ENCODE results near the gene PRRX1. TPM values are rescaled to one million over a fixed set of nuclear protein-coding genes. Genes with fewer than 3 reads are reported as not detected.

PRRX1 gene
- total and polyA plus RNA-seq, 2 of the 13 experiments (the other 11 are each of a cell fraction or from before 2014, with no cell fraction given): not detected

DNA sequence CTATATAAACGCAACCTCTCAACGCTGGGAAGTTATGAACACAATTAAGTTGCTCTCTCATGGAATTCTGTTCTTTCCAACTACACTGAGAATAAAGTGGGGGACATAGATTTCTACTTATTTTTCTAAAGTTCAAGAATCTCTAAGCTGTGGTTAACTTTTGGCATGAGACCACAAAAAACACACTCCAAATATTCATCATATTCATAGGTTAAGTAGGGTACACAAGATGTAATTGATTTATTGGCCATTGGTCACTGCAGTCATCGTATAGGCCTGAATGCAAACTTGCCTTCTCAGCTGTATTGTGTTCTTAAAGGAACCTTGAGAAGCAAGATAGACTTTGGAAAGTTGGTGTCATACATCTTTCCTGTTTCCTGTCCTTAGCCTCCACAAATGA, 40.3 kb downstream of the PRRX1 start:
- no peak overlapping the region for H3K4me3 ChIP-seq (replicated peaks in 1 of 3; ENCODE audit: insufficient read depth in 1 of 3, low read depth in 2 of 3, low read length in 3 of 3)
- H3K27ac ChIP-seq (ENCODE audit: extremely low read length, insufficient read depth, low read length): no peak overlapping the region
- no TSS peak for BruUV-seq (replicated peaks)
- FAIRE-seq: no peak
- no peak overlapping the region for H3K4me2 ChIP-seq (ENCODE audit: low read depth, low read length)
- ChIA-PET POLR2A (no interaction called here), CTCF (ENCODE audit: low intra/inter-chr PET ratio, low total read pairs) (no interaction called here)
- DNase-seq (ENCODE audit: low spot score): no peak
- H3K27me3 ChIP-seq (ENCODE audit: control insufficient read depth in 1 of 2, insufficient read depth in 2 of 2, low read length in 2 of 2): no peaks in the 10 kb centered on the region
- in situ Hi-C loops (cut with HindIII; ENCODE audit: extremely low pct_ligation_motif_present, low pct_unique_long_range_greater_than_20kb): no loop called here
- no peak overlapping the region for H3K9ac ChIP-seq (ENCODE audit: insufficient read depth, low read depth, low read length)
- no peaks in the 10 kb centered on the region for H3K79me2 ChIP-seq (ENCODE audit: insufficient read depth, low read length)
- no peak overlapping the region for H2AFZ ChIP-seq (ENCODE audit: low read length)
- no peaks in the 10 kb centered on the region for H4K20me1 ChIP-seq (ENCODE audit: insufficient read depth, low read length)
- no peaks in the 10 kb centered on the region for H3K9me3 ChIP-seq (ENCODE audit: low read length)
- intact Hi-C loops (cut with micrococcal nuclease; ENCODE audit: unreplicated experiment): no loop called here
- H3K36me3 ChIP-seq (replicated peaks in 1 of 2; ENCODE audit: control insufficient read depth in 1 of 2, insufficient read depth in 2 of 2, low read length in 2 of 2): no peaks in the 10 kb centered on the region
- no peak for TF ChIP-seq NCOR1 (IDR thresholded peaks at IDR 0.05; ENCODE audit: borderline replicate concordance, low read length)
- no peak for TF ChIP-seq ZSCAN31 (CRISPR knock-in tag; IDR thresholded peaks at IDR 0.05; ENCODE audit: low read depth)
- no peak for TF ChIP-seq TAF15 (IDR thresholded peaks at IDR 0.05; ENCODE audit: low read depth, low read length, poor library complexity, severe bottlenecking)
- TF ChIP-seq MTA3 (CRISPR knock-in tag; IDR thresholded peaks at IDR 0.05): no peak
- no peak for TF ChIP-seq GTF3A (CRISPR knock-in tag; conservative IDR thresholded peaks at IDR 0.05)
- TF ChIP-seq ZNF674 (CRISPR knock-in tag; IDR thresholded peaks at IDR 0.05; ENCODE audit: low read depth): no peak
- no peak for TF ChIP-seq ZNF572 (CRISPR knock-in tag; IDR thresholded peaks at IDR 0.05)
- TF ChIP-seq, protein P1, sequence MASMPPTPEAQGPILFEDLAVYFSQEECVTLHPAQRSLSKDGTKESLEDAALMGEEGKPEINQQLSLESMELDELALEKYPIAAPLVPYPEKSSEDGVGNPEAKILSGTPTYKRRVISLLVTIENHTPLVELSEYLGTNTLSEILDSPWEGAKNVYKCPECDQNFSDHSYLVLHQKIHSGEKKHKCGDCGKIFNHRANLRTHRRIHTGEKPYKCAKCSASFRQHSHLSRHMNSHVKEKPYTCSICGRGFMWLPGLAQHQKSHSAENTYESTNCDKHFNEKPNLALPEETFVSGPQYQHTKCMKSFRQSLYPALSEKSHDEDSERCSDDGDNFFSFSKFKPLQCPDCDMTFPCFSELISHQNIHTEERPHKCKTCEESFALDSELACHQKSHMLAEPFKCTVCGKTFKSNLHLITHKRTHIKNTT (CRISPR knock-in tag; IDR thresholded peaks at IDR 0.05): no peak
- no peak for TF ChIP-seq ZNF75D (CRISPR knock-in tag; IDR thresholded peaks at IDR 0.05; ENCODE audit: borderline replicate concordance)
- no peak for TF ChIP-seq MAFG (CRISPR knock-in tag; IDR thresholded peaks at IDR 0.05)
- TF ChIP-seq SMC3 (IDR thresholded peaks at IDR 0.05; ENCODE audit: low read length): no peak
- TF ChIP-seq, protein P2, sequence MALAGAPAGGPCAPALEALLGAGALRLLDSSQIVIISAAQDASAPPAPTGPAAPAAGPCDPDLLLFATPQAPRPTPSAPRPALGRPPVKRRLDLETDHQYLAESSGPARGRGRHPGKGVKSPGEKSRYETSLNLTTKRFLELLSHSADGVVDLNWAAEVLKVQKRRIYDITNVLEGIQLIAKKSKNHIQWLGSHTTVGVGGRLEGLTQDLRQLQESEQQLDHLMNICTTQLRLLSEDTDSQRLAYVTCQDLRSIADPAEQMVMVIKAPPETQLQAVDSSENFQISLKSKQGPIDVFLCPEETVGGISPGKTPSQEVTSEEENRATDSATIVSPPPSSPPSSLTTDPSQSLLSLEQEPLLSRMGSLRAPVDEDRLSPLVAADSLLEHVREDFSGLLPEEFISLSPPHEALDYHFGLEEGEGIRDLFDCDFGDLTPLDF (CRISPR knock-in tag; IDR thresholded peaks at IDR 0.05): no peak
- TF ChIP-seq, protein P3, sequence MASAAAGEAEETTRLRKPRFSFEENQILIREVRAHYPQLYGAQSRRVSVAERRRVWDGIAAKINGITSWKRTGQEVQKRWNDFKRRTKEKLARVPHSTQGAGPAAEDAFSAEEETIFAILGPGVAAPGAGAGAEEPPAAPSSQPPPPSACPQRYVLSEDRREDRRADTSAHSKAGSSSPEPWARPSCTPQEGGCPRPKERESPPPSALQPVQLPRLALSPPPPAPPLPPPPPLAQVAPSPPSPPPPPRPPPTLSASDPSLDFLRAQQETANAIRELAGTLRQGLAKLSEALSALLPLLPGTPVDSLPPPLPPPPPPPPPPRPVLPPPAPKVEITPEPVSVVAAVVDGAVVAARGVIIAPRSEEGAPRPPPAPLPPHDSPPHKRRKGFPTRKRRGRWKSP (CRISPR knock-in tag; IDR thresholded peaks at IDR 0.05): no peak
- no peak for TF ChIP-seq ZKSCAN5 (CRISPR knock-in tag; IDR thresholded peaks at IDR 0.05)
- no peak for TF ChIP-seq NFYB (CRISPR knock-in tag; IDR thresholded peaks at IDR 0.05)
- no peak for ATAC-seq
- no peaks in the 10 kb centered on the region for H3K4me1 ChIP-seq (ENCODE audit: insufficient read depth, low read length)
- WGBS (ENCODE audit: low lambda C conversion rate): 16% methylated on average over 3 of the region's 3 CpGs

Measured in HepG2 (cell line).